ENCODE results near the gene MAK. TPM values are rescaled to one million over a fixed set of nuclear protein-coding genes. Genes with fewer than 3 reads are reported as not detected.

The MAK gene, protein sequence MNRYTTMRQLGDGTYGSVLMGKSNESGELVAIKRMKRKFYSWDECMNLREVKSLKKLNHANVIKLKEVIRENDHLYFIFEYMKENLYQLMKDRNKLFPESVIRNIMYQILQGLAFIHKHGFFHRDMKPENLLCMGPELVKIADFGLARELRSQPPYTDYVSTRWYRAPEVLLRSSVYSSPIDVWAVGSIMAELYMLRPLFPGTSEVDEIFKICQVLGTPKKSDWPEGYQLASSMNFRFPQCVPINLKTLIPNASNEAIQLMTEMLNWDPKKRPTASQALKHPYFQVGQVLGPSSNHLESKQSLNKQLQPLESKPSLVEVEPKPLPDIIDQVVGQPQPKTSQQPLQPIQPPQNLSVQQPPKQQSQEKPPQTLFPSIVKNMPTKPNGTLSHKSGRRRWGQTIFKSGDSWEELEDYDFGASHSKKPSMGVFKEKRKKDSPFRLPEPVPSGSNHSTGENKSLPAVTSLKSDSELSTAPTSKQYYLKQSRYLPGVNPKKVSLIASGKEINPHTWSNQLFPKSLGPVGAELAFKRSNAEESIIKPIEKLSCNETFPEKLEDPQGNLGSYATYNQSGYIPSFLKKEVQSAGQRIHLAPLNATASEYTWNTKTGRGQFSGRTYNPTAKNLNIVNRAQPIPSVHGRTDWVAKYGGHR
- polyA plus RNA-seq (2012; ENCODE audit: insufficient read length, low read depth) = not detected

GRCh38 chr6:10837995-10838793 lies at the start of gene MAK:
MAK (minus strand) TSS chr6:10838539; CDS start chr6:10830648, 7,891 bp downstream.
- no peak for TF ChIP-seq REST (IDR thresholded peaks at IDR 0.05; ENCODE audit: insufficient read depth in 1 of 2, low read depth in 2 of 2, low read length in 2 of 2)
- no peak for TF ChIP-seq TAF1 (IDR thresholded peaks at IDR 0.05; ENCODE audit: borderline replicate concordance, insufficient read depth, low read length)
- no peak for TF ChIP-seq POLR2AphosphoS5 (IDR thresholded peaks at IDR 0.05; ENCODE audit: low read depth, low read length)
- TF ChIP-seq SIN3A (IDR thresholded peaks at IDR 0.05; ENCODE audit: borderline replicate concordance, insufficient read depth, low read length) = no peak
- no peak for TF ChIP-seq FOXP2 (optimal IDR thresholded peaks at IDR 0.05; ENCODE audit: borderline replicate concordance, extremely low read depth, extremely low read length, insufficient read depth)

DNA sequence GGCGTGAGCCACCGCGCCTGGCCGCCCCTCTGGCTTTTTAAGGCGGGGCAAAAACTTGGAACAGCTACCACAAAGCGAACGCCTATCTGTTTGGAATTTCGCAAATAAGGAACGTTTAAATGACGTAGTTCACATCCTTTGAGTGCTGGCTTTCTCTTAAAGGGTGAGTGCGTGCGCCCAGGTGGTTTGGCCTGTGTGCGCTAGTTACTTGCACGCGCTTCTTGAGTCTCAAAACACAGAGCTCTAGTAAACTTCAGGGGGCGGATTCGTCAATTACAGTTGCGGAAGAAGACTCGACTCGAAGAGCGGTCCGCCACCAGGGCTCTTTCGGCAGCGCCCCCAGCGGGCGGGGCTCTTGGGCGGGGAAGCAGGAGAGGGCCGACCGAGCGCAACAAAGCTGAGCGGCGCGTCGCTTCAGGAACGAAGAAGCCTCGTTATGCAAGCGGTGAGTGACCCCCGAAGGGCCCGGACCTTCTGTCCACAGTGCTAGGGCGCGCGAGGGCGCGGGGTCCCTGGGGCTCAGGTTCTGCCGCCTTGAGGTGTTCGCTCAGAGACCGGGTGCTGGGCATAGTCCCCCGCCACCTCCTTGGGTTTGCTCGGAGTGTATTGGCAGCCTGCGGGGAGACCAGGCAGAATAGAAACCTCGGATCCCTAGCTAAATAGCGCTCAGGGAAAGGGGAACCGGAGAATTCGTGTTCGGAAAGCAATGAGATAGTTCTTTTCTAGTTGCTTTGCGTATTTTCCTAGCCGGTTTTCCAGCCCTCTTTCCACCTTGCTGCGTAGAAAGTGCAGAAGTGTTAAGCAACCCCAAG lies 48.6 kb upstream of the MAK start, which contains the start of gene SYCP2L:
SYCP2L (plus strand) TSS at position 362 of the 812 bp plus-strand sequence; CDS start at position 437, 75 bp downstream.
- TF ChIP-seq FOXP2 (optimal IDR thresholded peaks at IDR 0.05; ENCODE audit: borderline replicate concordance, extremely low read depth, extremely low read length, insufficient read depth) (no peak), SIN3A (IDR thresholded peaks at IDR 0.05; ENCODE audit: borderline replicate concordance, insufficient read depth, low read length) (no peak), REST (IDR thresholded peaks at IDR 0.05; ENCODE audit: insufficient read depth in 1 of 2, low read depth in 2 of 2, low read length in 2 of 2) (no peak), TAF1 (IDR thresholded peaks at IDR 0.05; ENCODE audit: borderline replicate concordance, insufficient read depth, low read length) (no peak), POLR2AphosphoS5 (IDR thresholded peaks at IDR 0.05; ENCODE audit: low read depth, low read length) (no peak)

DNA sequence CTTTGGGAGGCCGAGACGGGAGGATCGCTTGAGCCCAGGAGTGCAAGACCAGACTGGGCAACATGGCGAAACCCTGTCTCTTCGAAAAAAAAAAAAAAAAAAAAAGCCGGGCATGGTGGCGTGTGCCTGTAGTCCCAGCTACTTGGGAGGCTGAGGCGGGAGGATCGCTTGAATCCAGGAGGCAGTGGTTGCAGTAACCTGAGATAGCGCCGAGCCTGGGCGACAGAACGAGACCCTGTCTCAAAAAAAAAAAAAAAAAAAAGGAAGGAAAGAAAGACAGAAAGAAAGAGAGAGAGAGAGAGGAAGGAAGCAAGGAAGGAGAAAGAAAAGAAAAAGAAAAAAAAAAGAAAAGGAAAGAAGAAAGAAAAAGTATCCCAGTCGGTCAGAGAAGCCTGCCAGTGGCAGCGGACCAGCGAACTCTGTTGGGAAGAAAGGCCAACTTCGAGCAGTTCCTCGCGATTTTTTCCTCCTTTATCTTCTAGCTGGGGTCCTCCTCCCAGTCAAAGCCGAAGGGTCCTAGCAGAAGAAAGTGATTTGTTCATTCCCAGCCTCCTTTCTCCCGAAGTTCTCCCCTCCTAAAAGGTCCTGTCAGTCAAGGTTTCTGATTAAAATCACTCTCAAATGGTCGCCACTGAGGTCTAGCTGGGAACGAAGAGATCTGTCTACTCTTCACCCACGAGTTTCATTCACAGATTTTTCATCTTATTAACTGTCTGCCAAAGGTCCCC lies 46.1 kb upstream of the MAK start:
- no peak for TF ChIP-seq TAF1 (IDR thresholded peaks at IDR 0.05; ENCODE audit: borderline replicate concordance, insufficient read depth, low read length)
- no peak for TF ChIP-seq FOXP2 (optimal IDR thresholded peaks at IDR 0.05; ENCODE audit: borderline replicate concordance, extremely low read depth, extremely low read length, insufficient read depth)
- no peak for TF ChIP-seq REST (IDR thresholded peaks at IDR 0.05; ENCODE audit: insufficient read depth in 1 of 2, low read depth in 2 of 2, low read length in 2 of 2)
- TF ChIP-seq SIN3A (IDR thresholded peaks at IDR 0.05; ENCODE audit: borderline replicate concordance, insufficient read depth, low read length) = no peak
- no peak for TF ChIP-seq POLR2AphosphoS5 (IDR thresholded peaks at IDR 0.05; ENCODE audit: low read depth, low read length)

Measured in PFSK-1 (cell line).